ENCODE data around the gene ASB10.

ASB10 gene

DNA sequence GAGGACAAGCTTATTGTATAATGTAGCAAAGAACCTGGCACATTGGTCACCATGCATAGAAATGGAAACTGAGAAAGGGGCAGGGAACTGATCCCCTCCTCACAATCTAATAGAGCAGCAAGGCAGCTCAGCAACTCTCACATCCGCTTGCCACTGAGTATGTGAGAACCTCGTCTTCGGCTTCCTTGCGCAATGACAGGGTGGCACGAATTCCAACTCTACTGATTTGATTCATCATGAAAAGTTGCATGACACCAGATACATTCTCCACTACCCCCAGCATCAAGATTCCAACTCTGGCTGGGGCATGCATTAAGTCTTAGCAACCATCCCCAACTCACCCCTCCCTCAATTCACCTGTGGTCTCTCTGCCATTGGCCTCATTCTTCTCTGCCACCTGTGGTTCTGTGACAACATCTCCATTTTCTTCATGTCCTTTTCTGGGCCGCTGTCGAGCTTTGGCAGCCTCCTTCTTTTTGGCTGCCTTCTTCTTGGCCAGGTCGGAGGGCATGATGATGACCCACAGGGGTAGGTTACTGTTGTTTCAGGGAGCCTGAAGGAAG, 39.0 kb upstream of the ASB10 start:
- H3K4me3 ChIP-seq (ENCODE audit: low read depth, low read length) = peak overlapping the region; percentile 97
- DNase-seq (ENCODE audit: low read depth) = no peak
- TF ChIP-seq, protein P1, sequence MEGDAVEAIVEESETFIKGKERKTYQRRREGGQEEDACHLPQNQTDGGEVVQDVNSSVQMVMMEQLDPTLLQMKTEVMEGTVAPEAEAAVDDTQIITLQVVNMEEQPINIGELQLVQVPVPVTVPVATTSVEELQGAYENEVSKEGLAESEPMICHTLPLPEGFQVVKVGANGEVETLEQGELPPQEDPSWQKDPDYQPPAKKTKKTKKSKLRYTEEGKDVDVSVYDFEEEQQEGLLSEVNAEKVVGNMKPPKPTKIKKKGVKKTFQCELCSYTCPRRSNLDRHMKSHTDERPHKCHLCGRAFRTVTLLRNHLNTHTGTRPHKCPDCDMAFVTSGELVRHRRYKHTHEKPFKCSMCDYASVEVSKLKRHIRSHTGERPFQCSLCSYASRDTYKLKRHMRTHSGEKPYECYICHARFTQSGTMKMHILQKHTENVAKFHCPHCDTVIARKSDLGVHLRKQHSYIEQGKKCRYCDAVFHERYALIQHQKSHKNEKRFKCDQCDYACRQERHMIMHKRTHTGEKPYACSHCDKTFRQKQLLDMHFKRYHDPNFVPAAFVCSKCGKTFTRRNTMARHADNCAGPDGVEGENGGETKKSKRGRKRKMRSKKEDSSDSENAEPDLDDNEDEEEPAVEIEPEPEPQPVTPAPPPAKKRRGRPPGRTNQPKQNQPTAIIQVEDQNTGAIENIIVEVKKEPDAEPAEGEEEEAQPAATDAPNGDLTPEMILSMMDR (IDR thresholded peaks at IDR 0.05; ENCODE audit: low read depth, low read length, missing control alignments) = no peak

DNA sequence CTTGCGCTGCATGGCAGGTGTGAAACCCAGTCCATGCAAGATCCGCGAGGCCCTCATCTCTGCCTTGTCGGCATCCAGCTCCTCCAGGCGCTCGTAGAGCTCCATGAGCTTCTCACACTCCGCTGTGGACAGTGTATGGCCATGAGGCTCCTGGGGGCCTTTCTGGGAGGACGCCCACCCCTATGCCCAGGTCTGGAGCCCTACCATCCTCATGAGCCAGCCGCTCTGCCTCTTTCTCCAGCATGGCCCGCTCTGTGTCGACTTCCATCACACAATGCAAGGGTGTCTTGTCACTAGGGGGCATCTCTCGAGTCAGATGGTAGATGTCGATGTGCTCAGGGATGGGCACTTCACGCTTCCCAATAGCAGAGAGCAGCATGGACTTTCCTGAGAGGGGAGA, 36.7 kb upstream of the ASB10 start:
- no peak overlapping the region for H3K4me3 ChIP-seq (ENCODE audit: low read depth, low read length)
- DNase-seq (ENCODE audit: low read depth) = no peak
- TF ChIP-seq, protein P1 (IDR thresholded peaks at IDR 0.05; ENCODE audit: low read depth, low read length, missing control alignments) = no peak

DNA sequence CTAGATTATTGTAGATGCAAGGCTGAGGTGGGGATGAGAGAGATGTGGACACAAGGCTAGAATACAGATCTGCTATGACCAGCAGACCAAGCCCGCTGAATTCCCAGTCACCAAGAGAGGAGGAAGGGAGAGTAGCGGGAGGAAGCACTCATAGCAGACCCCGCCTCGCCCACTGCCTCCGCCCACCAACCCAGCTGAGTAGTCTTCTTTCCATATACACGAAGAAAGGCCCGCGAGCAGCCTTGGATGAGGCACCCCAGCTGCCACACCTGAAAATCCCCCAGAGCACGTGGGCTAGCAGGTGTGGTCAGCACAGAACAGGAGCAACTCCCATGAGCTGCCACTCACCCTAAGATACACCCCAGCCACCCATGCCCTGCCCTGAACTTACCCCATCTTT, 31.1 kb upstream of the ASB10 start:
- DNase-seq (ENCODE audit: low read depth) = no peak
- TF ChIP-seq, protein P1 (IDR thresholded peaks at IDR 0.05; ENCODE audit: low read depth, low read length, missing control alignments) = no peak

DNA sequence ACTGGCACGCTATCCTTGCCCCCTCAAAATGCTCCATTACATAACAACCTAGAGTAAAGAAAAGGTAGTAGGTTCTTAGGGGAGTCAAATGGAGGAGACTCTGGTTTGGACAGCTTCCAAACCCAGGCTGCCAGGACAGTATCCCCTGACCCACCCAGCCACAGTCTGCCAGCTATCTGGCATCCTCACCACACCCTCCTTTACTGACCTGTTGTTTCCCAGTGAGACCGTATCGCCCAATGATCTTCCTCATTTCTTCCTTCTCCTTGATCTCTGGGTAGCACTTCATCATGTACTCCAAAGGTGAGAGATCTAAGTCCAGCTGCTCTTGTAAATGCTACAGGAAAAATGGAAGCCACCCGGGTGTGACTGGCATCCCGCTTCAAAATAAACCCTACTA, 28.3 kb upstream of the ASB10 start:
- DNase-seq (ENCODE audit: low read depth) = no peak
- H3K4me3 ChIP-seq (ENCODE audit: low read depth, low read length) = no peak overlapping the region
- TF ChIP-seq, protein P1 (IDR thresholded peaks at IDR 0.05; ENCODE audit: low read depth, low read length, missing control alignments) = no peak

More for the DNA sequence above, 31.1 kb upstream of the ASB10 start:
- H3K4me3 ChIP-seq (ENCODE audit: low read depth, low read length) = no peak overlapping the region

DNA sequence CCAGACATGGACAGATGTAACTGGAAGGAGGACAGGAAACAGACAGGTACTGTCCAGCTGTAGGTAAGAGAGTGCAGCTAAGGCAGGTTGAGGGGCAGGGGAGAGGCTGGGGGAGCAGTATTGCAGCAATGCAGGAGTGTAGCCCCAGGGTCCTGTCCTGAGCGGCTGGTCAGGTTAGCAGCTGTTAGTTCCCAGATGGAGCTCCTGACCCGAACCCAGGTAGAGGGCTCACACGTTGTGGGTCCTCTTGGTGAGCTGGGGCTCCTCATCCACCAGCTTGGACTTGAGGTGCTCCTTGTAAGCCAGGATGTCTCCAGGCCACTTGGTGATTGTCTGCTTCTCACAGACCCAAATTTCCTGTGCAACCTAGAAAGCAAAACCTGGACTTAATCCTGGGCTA, 26.8 kb upstream of the ASB10 start:
- TF ChIP-seq, protein P1 (IDR thresholded peaks at IDR 0.05; ENCODE audit: low read depth, low read length, missing control alignments) = no peak
- H3K4me3 ChIP-seq (ENCODE audit: low read depth, low read length) = no peak overlapping the region

DNA sequence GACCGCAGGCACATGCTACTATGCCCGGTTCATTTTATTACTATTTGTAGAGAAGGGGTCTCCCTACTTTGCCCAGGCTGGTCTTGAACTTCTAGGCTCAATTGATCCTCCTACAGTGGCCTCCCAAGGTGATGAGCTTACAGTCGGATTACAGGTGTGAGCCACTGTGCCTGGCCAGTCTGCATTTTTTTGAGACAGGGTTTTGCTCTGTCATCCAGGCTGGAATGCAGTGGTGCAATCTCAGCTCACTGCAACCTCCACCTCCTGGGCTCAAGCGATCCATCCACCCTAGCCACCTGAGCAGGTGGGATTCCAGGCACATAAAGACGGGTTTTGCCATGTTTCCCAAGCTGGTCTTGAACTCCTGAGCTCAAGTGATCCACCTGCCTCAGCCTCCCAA, 25.6 kb upstream of the ASB10 start:
- TF ChIP-seq, protein P1 (IDR thresholded peaks at IDR 0.05; ENCODE audit: low read depth, low read length, missing control alignments) = no peak
- H3K4me3 ChIP-seq (ENCODE audit: low read depth, low read length) = no peak overlapping the region
- no peak for DNase-seq (ENCODE audit: low read depth)

More for the DNA sequence above, 26.8 kb upstream of the ASB10 start:
- no peak for DNase-seq (ENCODE audit: low read depth)

DNA sequence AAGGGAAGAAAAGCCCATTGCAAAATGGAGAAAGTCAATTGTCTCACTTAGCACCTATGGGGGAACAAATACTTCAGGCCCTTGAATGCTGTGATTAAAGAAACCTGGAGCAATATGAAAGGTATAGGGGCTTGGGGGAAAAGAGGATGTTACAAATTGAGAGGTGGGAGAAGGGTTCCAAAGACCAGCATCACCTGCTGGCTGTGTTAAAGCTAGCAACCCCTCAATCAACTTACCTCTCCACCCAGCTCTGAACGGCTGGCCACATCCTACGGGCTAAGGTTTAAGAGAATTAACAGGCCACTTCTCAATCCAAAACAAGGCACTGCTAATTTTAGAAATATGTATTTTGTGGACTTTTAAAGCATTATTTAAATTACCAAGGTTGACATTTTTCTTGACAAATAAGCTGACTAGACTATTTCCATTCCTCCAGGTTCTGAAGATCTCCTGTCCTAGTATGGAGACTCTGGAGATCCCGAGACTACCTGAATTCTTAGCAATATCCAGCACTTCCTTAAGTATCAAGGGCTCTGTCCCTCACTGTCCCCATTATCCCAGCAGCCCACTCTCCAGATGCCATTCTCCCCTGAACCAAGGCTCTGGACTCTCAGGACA, 24.2 kb upstream of the ASB10 start:
- no peak overlapping the region for H3K4me3 ChIP-seq (ENCODE audit: low read depth, low read length)
- DNase-seq (ENCODE audit: low read depth) = no peak
- TF ChIP-seq, protein P1 (IDR thresholded peaks at IDR 0.05; ENCODE audit: low read depth, low read length, missing control alignments) = no peak
